ENCODE measurements around the gene NKAIN4. TPM values are rescaled to one million over a fixed set of nuclear protein-coding genes. Genes with fewer than 3 reads are reported as not detected.

The NKAIN4 gene
- total and polyA plus RNA-seq, 2 experiments from 2014 or later = 12.6 to 13.2 TPM

- TF ChIP-seq CTCF (conservative IDR thresholded peaks at IDR 0.05; ENCODE audit: low read depth in 2 of 2) = no peak
- TF ChIP-seq POLR2AphosphoS5 (IDR thresholded peaks at IDR 0.05; ENCODE audit: low read depth) = no peak
- TF ChIP-seq EZH2 (IDR thresholded peaks at IDR 0.05; ENCODE audit: low read depth, unreplicated experiment) = no peak
Measured at GRCh38 chr20:63297371-63297781, 43.1 kb upstream of the NKAIN4 start (continued).

- Histone ChIP-seq H3K4me2 (peak overlapping the region; percentile 62; the same call in 1 of the 2 replicates), H2AFZ (no peak overlapping the region), H3K27me3 (ENCODE audit: insufficient read depth) (no peaks in the 10 kb centered on the region), H3K9me2 (ENCODE audit: insufficient read depth) (no peaks in the 10 kb centered on the region), H3K36me3 (ENCODE audit: insufficient read depth) (no peaks in the 10 kb centered on the region), H3K4me1 (ENCODE audit: insufficient read depth) (peaks cover 16% of the 10 kb centered on the region), H3K79me2 (replicated peaks; ENCODE audit: insufficient read depth) (no peaks in the 10 kb centered on the region), H4K20me1 (replicated peaks; ENCODE audit: insufficient read depth) (no peaks in the 10 kb centered on the region), H3F3A (replicated peaks; ENCODE audit: low read depth) (no peaks in the 10 kb centered on the region), H3K4me3 (no peak overlapping the region), H3K27ac (ENCODE audit: low read depth) (no peak overlapping the region)
- Mint-ChIP-seq H3K27me3 (ENCODE audit: insufficient read depth, low read depth, poor library complexity) (peaks cover 23% of the 10 kb centered on the region), H3K27ac (no peak overlapping the region), H3K9me3 (no peaks in the 10 kb centered on the region), H3K4me3 (no peak overlapping the region), H3K36me3 (ENCODE audit: low read depth) (no peaks in the 10 kb centered on the region), H3K4me1 (peaks cover 16% of the 10 kb centered on the region)
- ATAC-seq (no peak; the same call in 2 of the 3 replicates), DNase-seq (ENCODE audit: low spot score) (no peak)
- TF ChIP-seq CTCF (conservative IDR thresholded peaks at IDR 0.05; ENCODE audit: low read depth in 2 of 2) (no peak), ZNF331 (CRISPR knock-in tag; IDR thresholded peaks at IDR 0.05; ENCODE audit: low read depth) (no peak), EZH2 (IDR thresholded peaks at IDR 0.05; ENCODE audit: low read depth, unreplicated experiment) (no peak), STAT1 (IDR thresholded peaks at IDR 0.05; ENCODE audit: unreplicated experiment) (no peak), ZNF462 (CRISPR knock-in tag; IDR thresholded peaks at IDR 0.05) (no peak), POLR2AphosphoS5 (IDR thresholded peaks at IDR 0.05; ENCODE audit: low read depth) (no peak), EZH2phosphoT487 (IDR thresholded peaks at IDR 0.05; ENCODE audit: unreplicated experiment) (no peak), JUNB (IDR thresholded peaks at IDR 0.05; ENCODE audit: unreplicated experiment) (no peak), ETS1 (IDR thresholded peaks at IDR 0.05) (no peak), CREB1 (CRISPR knock-in tag; IDR thresholded peaks at IDR 0.05; ENCODE audit: low read depth) (no peak)
Measured at GRCh38 chr20:63296531-63297299, 42.5 kb upstream of the NKAIN4 start.
